HG03097 (cell line): Measurements from ENCODE around the gene PRKCD.

Experiments used
- ATAC-seq: cut with Tn5 transposase; IDR thresholded peaks from one replicate; pipeline ENCODE4 v1.9.1; 2021; ENCODE audit not compliant: unreplicated experiment, low FRiP score

PRKCD gene

DNA sequence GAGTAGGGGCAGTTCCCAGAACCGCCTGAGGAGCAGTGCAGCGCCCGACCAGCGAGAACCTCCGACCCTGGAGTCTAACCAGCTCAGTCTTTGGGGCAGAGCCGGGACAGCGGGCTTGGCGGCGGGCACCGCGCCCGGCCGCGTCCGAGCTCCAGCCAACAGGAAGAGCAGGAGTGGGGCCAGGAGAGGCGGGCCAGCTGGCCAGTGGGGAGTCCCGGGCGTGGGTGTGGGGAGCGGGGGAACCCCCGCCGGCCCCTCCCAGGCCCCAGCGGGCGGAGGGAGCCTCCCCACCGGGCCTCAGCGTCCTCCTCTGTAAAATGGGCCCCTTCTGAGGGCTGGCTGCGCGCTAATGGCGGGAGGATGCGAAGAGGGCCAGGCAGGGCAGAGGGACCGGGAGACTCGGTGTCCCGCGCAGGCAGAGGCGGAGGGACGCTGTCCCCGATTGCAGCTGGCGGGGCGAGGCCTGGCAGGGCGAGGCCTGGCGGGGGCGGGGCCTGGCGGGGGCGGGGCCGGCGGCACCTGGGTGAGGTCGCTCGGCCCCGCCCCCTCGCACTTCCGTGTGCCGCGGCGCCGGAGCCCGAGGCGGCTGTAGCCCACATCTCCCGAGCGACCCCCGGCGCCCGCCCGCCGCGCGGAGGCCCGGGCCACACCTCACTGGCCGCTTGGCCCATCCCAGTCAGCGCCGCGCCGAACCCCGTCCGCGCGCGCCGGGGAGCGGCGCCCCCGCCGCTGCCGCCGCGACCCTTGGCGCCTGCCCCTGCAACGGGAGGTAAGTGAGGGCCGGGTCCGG is at the start of gene PRKCD:
PRKCD (plus strand) TSS at position 550 of the 790 bp plus-strand sequence. CDS start 17,214 bp downstream, outside the sequence.
- peak; percentile 43 for ATAC-seq

DNA sequence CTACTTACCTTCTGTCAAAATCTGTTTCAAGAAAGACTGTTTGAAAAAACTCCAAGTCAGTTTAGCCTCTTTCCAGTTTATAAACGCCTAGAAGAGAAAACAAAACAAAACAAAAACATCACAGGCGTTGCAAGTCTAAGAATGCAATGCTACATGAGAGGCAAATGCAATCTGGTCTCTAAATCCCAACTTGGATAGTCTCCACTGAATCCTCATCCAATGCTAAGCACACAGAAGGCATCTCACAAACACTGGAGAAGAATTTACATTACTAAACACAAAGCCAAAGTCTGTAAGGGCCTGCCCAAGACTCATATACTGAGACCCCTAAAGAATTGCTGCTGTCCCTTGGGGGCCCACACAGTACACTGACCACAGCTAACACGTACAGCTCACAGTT is 49.2 kb upstream of the PRKCD start:
- ATAC-seq = no peak

DNA sequence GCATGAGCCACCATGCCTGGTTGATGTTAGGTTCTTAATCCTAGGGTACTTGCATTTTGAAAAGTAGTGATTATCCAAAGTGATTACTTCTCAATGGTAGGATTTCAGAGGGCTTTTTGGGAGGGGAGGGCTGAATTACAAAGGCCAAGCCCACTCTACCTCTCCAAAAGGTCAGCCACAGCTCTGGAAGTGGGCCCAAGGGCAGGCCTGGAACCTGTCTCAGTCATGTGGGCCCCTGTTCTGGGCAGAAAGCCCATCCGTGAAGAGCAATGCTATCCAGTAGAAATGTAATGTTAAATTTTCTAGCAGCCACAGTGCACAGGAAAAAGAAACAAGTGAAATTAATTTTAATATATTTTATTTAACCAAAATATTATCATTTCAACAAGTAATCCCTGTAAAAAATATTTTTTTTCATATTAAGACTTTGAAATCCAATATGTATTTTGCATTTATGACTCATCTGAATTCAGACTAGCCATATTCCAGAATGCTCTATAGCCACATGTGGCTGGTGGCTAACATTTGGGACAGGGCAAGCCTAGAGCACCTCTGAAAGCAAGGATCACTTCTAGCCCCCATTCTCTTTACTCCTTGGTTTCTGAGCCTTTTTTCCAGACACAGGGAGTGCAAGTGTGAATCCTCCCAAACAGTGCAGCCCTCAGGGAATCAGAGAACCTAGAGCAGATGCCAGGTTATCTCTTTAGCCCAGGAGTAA is 47.6 kb upstream of the PRKCD start:
- ATAC-seq = no peak

DNA sequence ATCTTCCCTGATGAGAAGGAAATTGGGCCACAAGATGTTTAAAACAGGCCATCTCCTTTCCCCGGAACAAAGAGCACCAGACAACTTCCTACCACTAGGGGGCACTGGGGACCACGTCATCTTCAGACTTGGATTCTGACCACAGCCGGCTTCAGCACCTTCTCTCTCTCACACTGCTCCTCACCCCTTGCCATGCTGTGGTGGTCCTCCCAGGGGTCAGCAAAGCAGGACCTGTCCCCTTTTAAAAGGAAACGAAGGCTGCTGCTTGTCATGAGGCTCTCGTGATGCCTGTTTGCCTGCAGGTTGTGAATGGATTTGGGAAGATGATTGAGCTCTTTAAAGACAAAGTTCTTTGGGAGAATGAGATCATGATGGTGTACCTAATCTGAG is 47.0 kb upstream of the PRKCD start:
- ATAC-seq = peak; percentile 68

DNA sequence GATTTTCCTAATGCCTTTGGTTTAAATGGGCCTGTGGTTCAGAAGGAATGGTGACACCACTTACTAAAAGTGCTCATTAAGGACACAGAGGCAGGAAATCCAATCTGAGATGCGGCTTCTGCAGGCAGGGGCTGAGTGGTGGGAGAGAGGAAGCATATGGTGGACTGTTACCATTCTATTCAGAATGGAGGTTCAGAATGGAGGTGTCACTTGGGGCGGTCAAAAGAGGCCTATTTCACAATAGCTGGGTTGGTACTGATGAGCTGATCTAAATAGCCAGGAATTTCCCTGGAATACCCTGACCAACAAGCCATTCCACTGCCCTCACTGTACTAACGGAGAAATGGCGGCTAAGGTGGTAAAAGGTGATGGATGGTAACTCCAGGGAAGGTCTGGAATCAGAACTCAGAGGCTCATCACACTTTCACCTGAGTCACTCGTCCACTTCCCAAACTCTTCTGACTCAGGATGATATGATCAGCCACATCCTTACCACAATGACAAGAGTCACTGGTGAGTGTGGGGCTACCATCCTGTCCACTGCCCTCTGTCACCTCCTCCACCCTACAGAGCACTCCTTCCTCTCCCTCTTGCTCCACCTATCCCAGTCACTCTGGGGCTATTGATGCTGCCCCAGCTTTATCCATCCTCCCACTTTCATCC is 46.5 kb upstream of the PRKCD start:
- no peak for ATAC-seq

DNA sequence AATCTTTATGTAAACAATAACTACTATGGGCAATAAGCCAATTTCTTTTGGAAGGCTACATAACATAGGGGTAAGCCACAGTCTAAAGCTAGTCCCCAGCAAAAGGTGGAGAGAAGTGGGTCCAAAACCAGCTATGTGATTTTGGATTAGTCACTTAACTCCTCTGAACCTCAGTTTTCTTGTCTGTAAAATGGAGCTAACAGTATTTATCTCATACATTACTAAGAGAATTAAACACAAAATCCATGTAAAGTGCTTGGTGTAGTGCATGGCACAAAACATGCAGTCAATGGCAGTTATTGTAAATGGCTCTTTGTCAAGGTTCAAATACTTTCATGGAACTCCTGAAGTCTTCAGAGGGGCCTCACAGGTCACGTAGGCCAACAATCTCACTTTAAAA is 44.1 kb upstream of the PRKCD start:
- no peak for ATAC-seq

DNA sequence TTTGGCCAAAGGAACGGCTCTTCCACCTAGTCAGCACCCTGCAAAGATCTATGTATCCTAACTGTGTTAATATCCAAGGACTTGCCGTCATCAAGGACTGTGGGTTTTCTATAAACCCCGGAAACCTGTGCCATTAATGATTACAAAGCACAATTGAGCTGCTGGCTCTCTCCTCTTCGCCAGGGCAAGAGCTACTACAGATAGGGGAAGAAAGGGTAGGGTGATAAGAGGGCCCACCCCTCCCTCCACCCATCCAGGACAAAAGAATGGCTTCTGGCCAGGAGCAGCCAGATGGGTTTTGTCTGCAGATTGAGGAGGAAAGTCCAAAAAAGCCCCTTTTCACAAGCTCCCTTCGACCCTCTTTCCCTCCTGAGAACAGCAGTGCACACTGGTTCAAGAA is 40.7 kb upstream of the PRKCD start:
- ATAC-seq = no peak

DNA sequence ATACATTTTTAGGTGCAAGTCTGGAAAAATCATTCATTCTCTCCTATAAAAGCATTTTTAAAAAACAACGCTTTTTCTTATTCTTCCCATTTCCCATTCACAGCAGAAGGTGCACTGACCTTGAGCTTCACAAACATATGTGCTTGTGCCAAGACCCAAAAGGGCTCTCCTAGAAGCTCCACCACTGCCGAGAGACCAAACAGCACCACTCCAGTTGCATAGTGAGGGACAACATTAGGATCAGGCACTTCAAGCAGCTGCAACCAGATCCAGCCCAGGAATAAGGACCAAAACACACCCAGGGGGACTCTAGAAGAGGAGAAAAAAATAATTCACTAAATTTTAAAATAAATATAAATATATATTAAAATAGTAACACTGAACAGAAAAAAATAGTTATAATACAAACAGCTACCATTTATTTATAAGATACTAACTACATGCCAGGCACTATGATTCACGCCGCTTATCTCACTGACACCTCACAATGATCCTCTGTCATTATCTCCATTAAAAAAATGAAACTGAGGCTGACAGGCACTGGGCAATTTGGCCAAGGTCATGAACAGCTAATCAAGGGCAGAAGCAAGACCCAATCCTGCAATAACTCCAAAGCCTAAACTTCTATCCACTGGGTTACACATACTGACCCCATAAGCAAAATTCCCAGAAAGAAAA is 38.6 kb upstream of the PRKCD start:
- no peak for ATAC-seq

DNA sequence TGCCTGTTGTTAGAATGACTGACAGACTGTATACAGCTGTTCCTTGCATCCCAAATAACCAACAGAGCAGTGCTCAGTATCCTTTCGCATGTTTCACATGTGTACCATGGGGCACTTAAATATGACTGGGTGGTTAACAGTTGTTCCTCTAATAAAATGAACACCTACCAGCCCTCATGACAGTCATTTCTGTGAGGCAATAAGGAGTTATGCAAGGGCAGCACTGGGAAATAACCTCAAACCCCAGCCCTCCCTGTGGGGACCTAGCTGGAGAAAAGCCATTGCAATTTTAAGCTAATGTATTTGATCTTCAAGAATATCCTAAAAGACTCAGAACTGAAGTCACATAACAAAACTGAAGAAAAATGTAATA is 38.1 kb upstream of the PRKCD start:
- ATAC-seq = no peak

DNA sequence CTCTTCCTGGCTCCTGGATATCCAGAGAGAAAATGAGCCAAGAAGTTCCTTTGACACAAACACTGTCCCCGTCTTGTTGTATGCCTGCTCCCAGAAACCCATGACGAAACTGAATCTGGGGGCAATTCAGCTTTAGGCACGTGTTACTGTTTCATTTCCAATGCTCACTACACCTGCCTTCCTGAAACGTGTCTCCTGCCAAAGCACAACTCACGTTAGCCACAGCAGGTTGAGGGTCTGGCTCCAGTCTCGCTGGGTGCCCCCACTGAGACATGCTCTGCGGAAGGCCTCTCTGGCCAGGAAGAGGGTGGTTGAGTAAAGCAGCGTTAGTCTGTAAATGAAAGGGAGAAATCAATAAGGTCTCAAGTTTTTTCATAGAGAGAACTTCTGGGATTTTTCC is 37.5 kb upstream of the PRKCD start:
- no peak for ATAC-seq

DNA sequence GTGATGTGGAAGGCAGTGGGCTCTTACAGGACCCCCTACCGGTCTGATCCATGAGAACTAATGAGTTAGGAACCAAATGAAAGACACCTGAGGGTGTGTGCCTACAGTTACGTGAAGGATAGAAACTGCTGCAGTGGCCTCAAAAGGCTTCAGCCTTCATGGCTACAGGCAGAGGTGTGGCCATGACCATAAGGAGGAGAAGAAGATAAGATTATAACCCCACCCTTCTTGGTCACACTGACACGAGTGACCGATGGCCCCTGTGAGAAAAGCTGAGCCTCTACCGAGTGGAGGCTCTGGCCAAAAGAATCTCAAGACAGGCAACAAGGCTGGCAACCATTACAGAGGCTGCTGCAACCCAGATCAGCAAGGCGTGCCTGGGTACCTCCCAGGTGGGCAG is 37.1 kb upstream of the PRKCD start:
- ATAC-seq = no peak

DNA sequence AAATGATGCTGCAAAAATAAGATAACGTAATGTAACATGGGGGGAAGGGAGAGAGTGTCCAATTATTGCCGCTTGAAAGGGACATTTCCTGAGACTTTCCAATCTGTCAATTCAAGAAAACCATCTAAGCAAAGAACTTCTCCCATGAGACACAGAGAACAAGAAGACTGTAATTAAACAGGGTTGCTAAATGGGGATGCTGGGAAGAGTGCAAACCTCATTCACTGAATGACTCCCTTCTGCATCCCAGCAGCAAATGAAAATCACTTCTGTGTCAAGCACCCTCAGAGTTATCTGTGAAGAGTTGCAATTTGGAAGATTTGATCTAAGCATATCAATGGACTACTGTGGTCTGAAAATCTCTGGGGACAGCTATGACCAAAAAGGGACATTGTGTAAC is 34.4 kb upstream of the PRKCD start:
- ATAC-seq = no peak

DNA sequence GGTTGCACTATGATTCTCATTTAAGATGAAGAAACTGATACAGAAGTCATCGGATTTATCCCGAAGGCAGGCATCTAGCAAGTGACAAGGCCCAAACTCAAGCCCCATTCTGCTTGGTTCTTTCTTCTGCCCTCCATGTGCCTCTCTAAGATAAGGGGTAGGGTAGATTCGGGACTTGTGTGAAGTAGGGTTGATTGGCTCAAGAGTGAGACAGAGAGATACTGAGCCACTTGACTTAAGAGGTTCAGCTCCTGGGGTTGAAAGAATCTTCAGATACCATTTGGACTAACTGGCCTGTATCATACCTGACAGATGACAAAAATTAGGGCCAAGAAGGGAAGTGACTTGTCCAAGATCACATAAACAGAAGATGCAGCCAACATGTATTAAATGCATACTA is 31.7 kb upstream of the PRKCD start:
- ATAC-seq = no peak

DNA sequence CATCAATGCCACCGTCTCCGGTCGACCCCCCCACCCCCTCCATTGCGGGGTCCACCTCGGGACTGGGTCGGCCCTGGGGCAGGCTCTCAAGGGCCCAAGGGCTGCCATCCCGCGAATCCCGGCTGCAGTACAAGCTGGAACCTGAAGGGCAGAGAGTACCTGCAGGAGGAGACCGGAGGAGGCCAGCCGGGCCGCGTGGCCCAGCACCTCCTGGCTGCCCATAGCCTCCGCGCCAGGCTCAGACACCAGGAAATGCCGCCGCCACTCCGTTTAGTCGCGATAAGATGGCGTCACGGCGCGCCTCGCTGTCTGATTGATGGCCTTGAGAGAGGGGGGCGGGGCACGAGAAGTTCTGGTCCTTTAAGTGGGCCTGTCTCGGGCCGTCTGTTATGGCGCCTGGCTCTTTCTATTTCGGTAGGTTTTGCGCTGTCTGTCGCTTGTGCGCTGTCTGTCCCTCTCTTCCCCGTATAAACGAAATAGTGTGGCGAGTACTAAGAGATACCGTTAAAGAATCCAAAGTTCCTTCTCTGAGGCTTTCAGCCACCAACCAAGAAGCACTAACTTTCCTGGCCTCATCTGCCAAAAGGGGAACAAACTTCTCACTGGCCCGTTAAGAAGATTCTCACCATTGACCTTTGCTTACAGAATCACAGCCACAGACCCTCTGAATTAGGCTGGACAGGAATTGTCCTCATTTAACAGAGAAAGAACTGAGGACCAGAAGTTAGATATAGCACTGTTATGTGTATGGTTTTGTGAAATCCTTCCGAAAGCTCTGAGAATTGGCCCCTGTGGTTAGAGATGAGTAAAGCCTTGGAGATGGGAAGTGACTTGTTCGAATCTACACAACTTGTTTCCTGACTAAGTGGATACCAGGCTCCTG is 30.6 kb upstream of the PRKCD start, which contains the start of gene RFT1:
RFT1 (minus strand) TSS at position 257 of the 883 bp plus-strand sequence; CDS start at position 222, 35 bp downstream.
- peak; percentile 79 for ATAC-seq

DNA sequence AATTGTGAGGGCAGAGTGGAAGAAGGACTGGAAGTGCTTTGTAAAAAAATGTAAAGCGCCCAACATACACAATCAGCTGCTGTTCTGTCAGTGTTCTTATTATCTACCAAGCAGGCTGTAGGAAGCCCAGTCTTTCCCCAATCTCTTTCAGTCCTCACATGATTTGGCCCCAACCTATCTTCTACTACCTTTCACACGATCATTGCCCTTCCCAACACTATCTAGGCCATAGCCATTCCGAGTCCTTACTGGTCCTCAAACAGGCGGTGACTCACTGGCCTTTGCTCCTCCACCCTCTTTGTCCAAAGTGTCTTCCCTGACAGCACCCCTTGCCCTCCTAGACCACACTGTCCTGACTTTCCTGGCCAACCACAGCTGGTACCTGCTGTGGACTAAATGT is 29.9 kb upstream of the PRKCD start:
- no peak for ATAC-seq

DNA sequence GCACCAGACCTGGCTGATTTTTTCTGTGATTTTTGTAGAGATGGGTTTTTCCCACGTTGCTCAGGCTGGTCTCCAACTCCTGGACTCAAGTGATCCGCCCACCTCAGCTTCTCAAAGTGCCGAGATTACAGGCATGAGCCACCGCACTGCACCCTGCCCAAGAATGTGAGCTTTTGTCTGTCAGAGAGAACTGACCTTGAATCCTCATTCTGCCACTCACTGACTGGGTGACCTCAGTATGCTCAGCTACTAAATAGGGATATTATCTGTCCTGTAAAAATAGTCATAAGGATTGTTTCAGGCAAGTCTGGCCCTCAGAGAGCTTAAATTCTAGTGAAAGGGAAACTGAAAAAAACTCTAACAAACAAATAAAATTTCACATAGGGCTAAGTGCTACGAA is 28.7 kb upstream of the PRKCD start:
- ATAC-seq = no peak

DNA sequence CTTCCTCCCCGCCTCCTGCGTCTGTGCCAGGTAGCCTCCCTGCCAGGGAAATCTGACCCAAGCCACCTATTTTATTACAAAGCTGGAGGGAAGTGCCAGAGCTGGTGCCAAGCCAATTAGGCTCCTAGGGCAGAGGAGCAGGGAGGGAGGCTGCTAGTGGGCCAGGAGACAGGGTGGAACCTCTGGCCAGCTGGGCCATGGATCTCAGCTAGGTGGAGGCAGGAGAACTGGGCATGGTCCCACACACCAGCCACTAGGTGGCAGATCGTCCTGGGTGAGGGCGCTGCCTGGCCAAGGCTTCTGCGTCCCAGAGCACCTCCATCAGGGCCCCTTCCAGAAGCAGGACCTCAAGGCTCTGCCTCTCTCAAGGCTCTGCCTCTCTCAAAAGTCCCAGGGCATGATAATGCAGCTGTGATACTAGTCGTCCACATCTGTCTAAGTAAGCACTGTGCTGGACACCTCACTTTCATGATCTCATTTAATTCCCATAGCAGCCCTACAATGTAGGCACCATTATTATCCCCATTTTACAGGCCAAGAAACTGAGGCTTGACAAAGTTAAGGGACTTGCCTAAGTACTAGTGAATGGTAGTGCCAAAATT is 26.3 kb upstream of the PRKCD start:
- no peak for ATAC-seq

DNA sequence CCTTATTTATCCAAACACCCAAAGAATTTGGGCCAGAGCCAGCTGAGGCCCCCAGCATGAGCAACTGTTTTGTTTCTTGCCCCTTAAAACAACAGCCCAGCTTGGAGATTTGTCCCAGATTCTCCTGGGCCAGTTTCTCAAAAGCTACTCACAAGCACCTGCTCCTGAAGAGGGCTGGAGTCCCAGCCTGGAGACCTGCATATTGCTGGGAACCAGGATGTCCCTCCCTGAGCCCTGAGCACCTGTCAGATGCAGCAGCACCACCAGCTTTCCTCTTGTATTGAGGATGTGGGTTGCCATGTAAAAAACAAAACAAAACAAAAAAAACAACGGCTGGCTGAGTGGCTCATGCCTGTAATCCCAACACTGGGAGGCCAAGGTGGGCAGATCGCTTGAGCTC is 23.8 kb upstream of the PRKCD start:
- ATAC-seq = no peak

DNA sequence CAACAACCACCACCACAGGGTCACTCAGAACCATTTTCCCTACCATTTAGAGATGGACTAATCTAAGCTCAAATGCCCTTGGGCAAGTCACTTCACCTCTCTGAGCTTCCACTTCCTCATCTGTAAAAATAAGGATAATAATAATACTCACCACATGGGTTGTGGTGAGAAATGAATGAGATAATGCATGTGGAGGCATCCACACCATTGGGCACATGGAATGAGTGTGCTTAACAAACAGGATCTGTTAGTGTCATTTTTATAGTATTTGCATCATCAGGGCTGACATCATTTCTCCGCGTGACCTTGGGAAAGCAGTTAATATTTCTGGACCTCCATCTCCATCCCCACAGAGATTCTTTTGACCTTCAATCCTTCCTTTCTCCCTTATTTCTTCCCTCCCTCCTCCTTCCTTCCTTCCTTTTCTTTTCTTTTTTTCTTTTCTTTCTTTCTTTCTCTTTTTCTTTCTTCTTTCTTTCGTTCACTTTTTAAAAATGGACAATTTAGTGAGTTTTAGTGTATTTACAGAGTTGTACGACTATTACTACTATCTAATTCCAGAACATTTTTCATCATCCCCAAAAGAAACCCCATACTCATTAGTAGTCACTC is 23.1 kb upstream of the PRKCD start:
- no peak for ATAC-seq
